H9 (cell line): ENCODE results near the gene SLC10A4. TPM values are rescaled to one million over a fixed set of nuclear protein-coding genes. Genes with fewer than 3 reads are reported as not detected.
"Not testable (repeated sequence)": the region's sequence is repeated elsewhere in the genome, so short reads cannot be mapped to it uniquely, and the experiment has no call there.

Experiments used
- DNase-seq: peaks from one replicate; pipeline ENCODE4 v3.0.0-alpha.2; 2017
- H2AFZ ChIP-seq: one replicate; pipeline ENCODE4 v1.6.1; 2013; ENCODE audit warnings: mild to moderate bottlenecking, low read length, control low read depth, moderate library complexity
- H2AK5ac ChIP-seq: 2 replicates; pipeline ENCODE4 v1.6.1; 2013; ENCODE audit warnings: low read length, control low read depth, mixed read lengths; ENCODE audit not compliant: insufficient read length
- H2BK120ac ChIP-seq: one replicate; pipeline ENCODE4 v1.6.1; 2013; ENCODE audit warnings: low read depth, mild to moderate bottlenecking, low read length, control low read depth, inconsistent platforms; ENCODE audit not compliant: poor library complexity, severe bottlenecking
- H2BK12ac ChIP-seq: 2 replicates; pipeline ENCODE4 v1.6.1; 2013; ENCODE audit warnings: low read length, control low read depth, mixed read lengths, low read depth; ENCODE audit not compliant: insufficient read length
- H2BK15ac ChIP-seq: 2 replicates; pipeline ENCODE4 v1.6.1; 2013; ENCODE audit warnings: low read depth, low read length, control low read depth
- H2BK20ac ChIP-seq: one replicate; pipeline ENCODE4 v1.6.1; 2013; ENCODE audit warnings: low read depth, mild to moderate bottlenecking, low read length, control low read depth, inconsistent platforms; ENCODE audit not compliant: poor library complexity, severe bottlenecking
- H2BK5ac ChIP-seq: 2 replicates; pipeline ENCODE4 v1.6.1; 2013; ENCODE audit warnings: low read length, control low read depth, mixed read lengths; ENCODE audit not compliant: insufficient read length
- H3K14ac ChIP-seq: 2 replicates; pipeline ENCODE4 v1.6.1; 2013; ENCODE audit warnings: low read length, control low read depth; ENCODE audit not compliant: insufficient read depth
- H3K18ac ChIP-seq: 2 replicates; pipeline ENCODE4 v1.6.1; 2013; ENCODE audit warnings: low read depth, mild to moderate bottlenecking, mixed read lengths, low read length, control low read depth; ENCODE audit not compliant: insufficient read length
- H3K23ac ChIP-seq: 2 replicates; pipeline ENCODE4 v1.6.1; 2013; ENCODE audit warnings: low read length, control low read depth, mixed read lengths, low read depth; ENCODE audit not compliant: insufficient read length
- H3K23me2 ChIP-seq: 2 replicates; pipeline ENCODE4 v1.6.1; 2013; ENCODE audit warnings: low read depth, mild to moderate bottlenecking, mixed read lengths, low read length, control low read depth; ENCODE audit not compliant: insufficient read length, poor library complexity, severe bottlenecking
- H3K27ac ChIP-seq: 2 replicates; pipeline ENCODE4 v1.5.1; 2013; ENCODE audit warnings: low read length, control low read depth, mixed read lengths, low read depth; ENCODE audit not compliant: insufficient read length
- H3K27me3 ChIP-seq: 2 replicates; pipeline ENCODE4 v1.6.1; 2013; ENCODE audit warnings: low read length, control low read depth, inconsistent platforms; ENCODE audit not compliant: insufficient read depth
- H3K4ac ChIP-seq: 2 replicates; pipeline ENCODE4 v1.6.1; 2013; ENCODE audit warnings: low read depth, mild to moderate bottlenecking, control low read depth, inconsistent platforms, low read length, moderate library complexity
- H3K4me1 ChIP-seq: 2 replicates; pipeline ENCODE4 v1.6.1; 2013; ENCODE audit warnings: low read length, control low read depth, inconsistent platforms; ENCODE audit not compliant: insufficient read depth
- H3K4me2 ChIP-seq: 2 replicates; pipeline ENCODE4 v1.6.1; 2013; ENCODE audit warnings: low read length, control low read depth, mixed read lengths; ENCODE audit not compliant: insufficient read length, insufficient read depth
- H3K56ac ChIP-seq: 2 replicates; pipeline ENCODE4 v1.6.1; 2013; ENCODE audit warnings: low read depth, mild to moderate bottlenecking, mixed read lengths, low read length, control low read depth; ENCODE audit not compliant: insufficient read length
- H3K79me1 ChIP-seq: 2 replicates; pipeline ENCODE4 v1.6.1; 2013; ENCODE audit warnings: low read depth, mild to moderate bottlenecking, moderate library complexity, low read length, control low read depth, inconsistent platforms; ENCODE audit not compliant: insufficient read depth, poor library complexity, severe bottlenecking
- H3K79me2 ChIP-seq: 2 replicates; pipeline ENCODE4 v1.6.1; 2013; ENCODE audit warnings: low read length, control low read depth, inconsistent platforms; ENCODE audit not compliant: insufficient read depth
- H3K9ac ChIP-seq: 2 replicates; pipeline ENCODE4 v1.6.1; 2013; ENCODE audit warnings: low read length, control low read depth, mixed read lengths; ENCODE audit not compliant: insufficient read length; ENCODE audit errors: extremely low read depth
- H3K9me3 ChIP-seq: one replicate; pipeline ENCODE4 v1.6.1; 2013; ENCODE audit warnings: low read depth, low read length, inconsistent platforms; ENCODE audit not compliant: control insufficient read depth
- H3T11ph ChIP-seq: one replicate; pipeline ENCODE4 v1.6.1; 2013; ENCODE audit warnings: mild to moderate bottlenecking, low read length, control low read depth, inconsistent platforms
- H4K20me1 ChIP-seq: one replicate; pipeline ENCODE4 v1.6.1; 2013; ENCODE audit not compliant: control insufficient read depth, insufficient read length, insufficient read depth
- H4K5ac ChIP-seq: 2 replicates; pipeline ENCODE4 v1.6.1; 2013; ENCODE audit warnings: low read depth, mild to moderate bottlenecking, mixed read lengths, low read length, control low read depth; ENCODE audit not compliant: insufficient read length
- H4K8ac ChIP-seq: replicated peaks from 2 replicates; pipeline ENCODE4 v1.6.1; 2013; ENCODE audit warnings: low read length, control low read depth, mixed read lengths, low read depth; ENCODE audit not compliant: insufficient read length
- H4K91ac ChIP-seq: 2 replicates; pipeline ENCODE4 v1.6.1; 2013; ENCODE audit warnings: low read depth, mild to moderate bottlenecking, moderate library complexity, mixed read lengths, low read length, control low read depth; ENCODE audit not compliant: insufficient read length
- H3K27ac Mint-ChIP-seq, 3 experiments: 2 replicates in 2 of 3; 3 replicates in 1 of 3; pipeline ENCODE4 v1.8.0; 2020 to 2021; ENCODE audit warnings: mixed read lengths in 3 of 3, mild to moderate bottlenecking in 1 of 3, moderate library complexity in 1 of 3
- H3K27me3 Mint-ChIP-seq: 2 replicates; pipeline ENCODE4 v1.8.0; 2021; ENCODE audit warnings: low read depth, mild to moderate bottlenecking, moderate library complexity, mixed read lengths
- H3K36me3 Mint-ChIP-seq, 3 experiments: 2 replicates in 2 of 3; 3 replicates in 1 of 3; pipeline ENCODE4 v1.8.0; 2020 to 2021; ENCODE audit warnings: low read depth in 3 of 3, mixed read lengths in 3 of 3; ENCODE audit not compliant: insufficient read depth in 1 of 3
- H3K4me1 Mint-ChIP-seq, 2 experiments: 2 replicates each; pipeline ENCODE4 v1.8.0; 2020; ENCODE audit warnings: mixed read lengths in 2 of 2
- H3K4me3 Mint-ChIP-seq, 2 experiments: 2 replicates in 1 of 2; 3 replicates in 1 of 2; pipeline ENCODE4 v1.8.0; 2020 to 2021; ENCODE audit warnings: mild to moderate bottlenecking in 2 of 2, mixed read lengths in 2 of 2, moderate library complexity in 1 of 2
- H3K9me3 Mint-ChIP-seq, 2 experiments: 2 replicates in 1 of 2; 3 replicates in 1 of 2; pipeline ENCODE4 v1.8.0; 2020; ENCODE audit warnings: mild to moderate bottlenecking in 2 of 2, mixed read lengths in 2 of 2, moderate library complexity in 1 of 2
- CTCF ChIP-seq: fragments of 200-600 bp; sonication (generic); conservative IDR thresholded peaks from 3 replicates; pipeline ENCODE4 v1.8.0; 2021; ENCODE audit warnings: antibody characterized with exemption, mild to moderate bottlenecking
- WGBS: extraction: QIAGEN DNeasy Blood & Tissue Kit; methylation state at CpG from one replicate; pipeline ENCODE4 v1.1.7; 2013; ENCODE audit warnings: missing lambda C conversion rate, low lambda C conversion rate, mixed read lengths; ENCODE audit not compliant: insufficient read length; ENCODE audit errors: extremely low coverage; 5-methylcytosine and 5-hydroxymethylcytosine counted together
- total RNA-seq: library from RNA; stranded (reverse); gene quantifications from 2 replicates; pipeline ENCODE4 v1.2.1, GENCODE V29; 2021

The SLC10A4 gene
- total RNA-seq, 1 experiment from 2014 or later, result 1.7 TPM

GRCh38 chr4:48450740-48451139 lies 32.4 kb upstream of the SLC10A4 start:
- no peak overlapping the region for H2BK12ac ChIP-seq
- no peaks in the 10 kb centered on the region for H3K9me3 Mint-ChIP-seq
- no peak overlapping the region for H3K9ac ChIP-seq
- H3K27ac Mint-ChIP-seq, result no peak overlapping the region
- H3K79me1 ChIP-seq, result no peaks in the 10 kb centered on the region
- no peak overlapping the region for H3T11ph ChIP-seq
- H3K14ac ChIP-seq, result no peak overlapping the region
- no peak overlapping the region for H4K8ac ChIP-seq
- H3K4me1 ChIP-seq, result no peaks in the 10 kb centered on the region
- H3K18ac ChIP-seq, result no peak overlapping the region
- H2BK5ac ChIP-seq, result no peak overlapping the region
- H3K27ac ChIP-seq, result no peak overlapping the region
- H3K4me1 Mint-ChIP-seq, result no peaks in the 10 kb centered on the region
- no peak overlapping the region for H3K4ac ChIP-seq
- no peak overlapping the region for H3K4me2 ChIP-seq
- no peak for DNase-seq
- H2AK5ac ChIP-seq, result no peak overlapping the region
- H3K4me3 Mint-ChIP-seq, result no peak overlapping the region
- no peaks in the 10 kb centered on the region for H4K20me1 ChIP-seq
- no peak overlapping the region for H2BK15ac ChIP-seq
- no peak overlapping the region for H3K56ac ChIP-seq
- H3K23me2 ChIP-seq, result no peaks in the 10 kb centered on the region
- WGBS, result no CpG with 5 or more reads among the region's 3 CpGs
- H3K36me3 Mint-ChIP-seq, result no peaks in the 10 kb centered on the region
- no peaks in the 10 kb centered on the region for H3K27me3 ChIP-seq
- no peak overlapping the region for H4K91ac ChIP-seq
- H3K79me2 ChIP-seq, result no peaks in the 10 kb centered on the region
- H4K5ac ChIP-seq, result no peak overlapping the region
- H2AFZ ChIP-seq, result no peak overlapping the region
- H2BK20ac ChIP-seq, result no peak overlapping the region
- no peak overlapping the region for H2BK120ac ChIP-seq
- H3K9me3 ChIP-seq, result no peaks in the 10 kb centered on the region
- H3K23ac ChIP-seq, result no peak overlapping the region
- H3K27me3 Mint-ChIP-seq, result no peaks in the 10 kb centered on the region
- no peak for TF ChIP-seq CTCF

- not testable (repeated sequence) for H3K14ac ChIP-seq, H4K5ac ChIP-seq, H4K91ac ChIP-seq, H3K4me3 Mint-ChIP-seq, H3K9me3 ChIP-seq, H3K9ac ChIP-seq, H3K23me2 ChIP-seq, H3K9me3 Mint-ChIP-seq, H3K79me2 ChIP-seq, H4K20me1 ChIP-seq, H3K27me3 Mint-ChIP-seq, H3K4ac ChIP-seq, H3K27ac ChIP-seq, H4K8ac ChIP-seq, H3K27ac Mint-ChIP-seq, H2BK5ac ChIP-seq, H2BK120ac ChIP-seq, H3K79me1 ChIP-seq, H2AK5ac ChIP-seq, H3T11ph ChIP-seq, H2BK15ac ChIP-seq, H3K27me3 ChIP-seq, H2BK12ac ChIP-seq, H3K23ac ChIP-seq, H3K36me3 Mint-ChIP-seq, H2AFZ ChIP-seq, H3K4me1 ChIP-seq, H3K4me1 Mint-ChIP-seq, H3K18ac ChIP-seq, H2BK20ac ChIP-seq, H3K56ac ChIP-seq, H3K4me2 ChIP-seq, DNase-seq
- WGBS, result no CpG with 5 or more reads among the region's 3 CpGs
These were observed 31.5 kb upstream of the SLC10A4 start for GRCh38 chr4:48451656-48452055.
